A673 (cell line): ENCODE measurements around the gene BIRC6. TPM values are rescaled to one million over a fixed set of nuclear protein-coding genes. Genes with fewer than 3 reads are reported as not detected.
"Not testable (repeated sequence)": the region's sequence is repeated elsewhere in the genome, so short reads cannot be mapped to it uniquely, and the experiment has no call there.

ENCODE experiments used
- BruUV-seq: library from RNA; stranded (reverse); fragments of 400-500 nt; replicated peaks from 2 replicates; lab custom pipeline; 2021; lab: Mats Ljungman, UMichigan
- CTCF ChIA-PET: fragments of 300-600 bp; sonication (Branson Sonifier 250); formaldehyde crosslinking; loops from one replicate; lab custom pipeline; 2022; ENCODE audit warnings: antibody characterized with exemption; lab: Charles Lee
- POLR2A ChIA-PET: fragments of 300-600 bp; sonication (Branson Sonifier 250); formaldehyde crosslinking; loops from one replicate; lab custom pipeline; 2022; ENCODE audit warnings: antibody characterized with exemption; ENCODE audit not compliant: low non-redundant PET; lab: Charles Lee
- DNase-seq: peaks from one replicate; pipeline ENCODE4 v3.0.0-alpha.2; 2015; ENCODE audit warnings: low spot score
- H3K27ac ChIP-seq: fragments of 200-600 bp; sonication (generic); 2 replicates; pipeline ENCODE4 v1.5.1; 2016; ENCODE audit warnings: mixed run types, low read depth, mild to moderate bottlenecking, mixed read lengths, antibody characterized with exemption, low read length; ENCODE audit not compliant: poor library complexity, severe bottlenecking
- H3K27me3 ChIP-seq: fragments of 200-600 bp; sonication (generic); replicated peaks from 2 replicates; pipeline ENCODE4 v1.6.1; 2017; ENCODE audit warnings: mixed run types, low read depth, mild to moderate bottlenecking, mixed read lengths, antibody characterized with exemption, low read length; ENCODE audit not compliant: insufficient read depth, poor library complexity
- H3K36me3 ChIP-seq: fragments of 200-600 bp; sonication (generic); 2 replicates; pipeline ENCODE4 v1.6.1; 2016; ENCODE audit warnings: mixed run types, mild to moderate bottlenecking, mixed read lengths, antibody characterized with exemption, low read length; ENCODE audit not compliant: insufficient read depth, poor library complexity, severe bottlenecking
- H3K4me1 ChIP-seq: fragments of 200-600 bp; sonication (generic); 2 replicates; pipeline ENCODE4 v1.6.1; 2017; ENCODE audit warnings: mixed run types, mild to moderate bottlenecking, mixed read lengths, antibody characterized with exemption, low read length; ENCODE audit not compliant: insufficient read depth, poor library complexity, severe bottlenecking
- H3K4me3 ChIP-seq: fragments of 200-600 bp; sonication (generic); 2 replicates; pipeline ENCODE4 v1.5.1; 2016; ENCODE audit warnings: low read depth, mixed run types, mild to moderate bottlenecking, mixed read lengths, low read length; ENCODE audit not compliant: poor library complexity, severe bottlenecking
- H3K9me3 ChIP-seq: fragments of 200-600 bp; sonication (generic); 2 replicates; pipeline ENCODE4 v1.6.1; 2016; ENCODE audit warnings: mixed run types, low read depth, mild to moderate bottlenecking, mixed read lengths, antibody characterized with exemption, low read length; ENCODE audit not compliant: poor library complexity, severe bottlenecking
- CTCF ChIP-seq: fragments of 300-800, 200-600 bp; sonication (generic); conservative IDR thresholded peaks from 2 replicates; pipeline ENCODE4 v1.5.1; 2017; ENCODE audit warnings: low read depth, mild to moderate bottlenecking, antibody characterized with exemption, low read length, moderate library complexity, mixed read lengths
- EZH2 ChIP-seq: fragments of 200-600 bp; sonication (generic); IDR thresholded peaks from 2 replicates; pipeline ENCODE4 v1.6.1; 2017; ENCODE audit warnings: borderline replicate concordance, low read depth, mild to moderate bottlenecking, mixed read lengths, antibody characterized with exemption, low read length; ENCODE audit not compliant: poor library complexity, severe bottlenecking
- intact Hi-C: fragments of 100-400 bp; cut with micrococcal nuclease; formaldehyde crosslinking; loops from one replicate; pipeline ENCODE4 v1.10.0; 2022; ENCODE audit not compliant: unreplicated experiment
- total RNA-seq: library from RNA; stranded (reverse); gene quantifications from 2 replicates; pipeline ENCODE4 v1.2.3, GENCODE V29; 2021

Gene BIRC6
- total RNA-seq, 1 experiment from 2014 or later = 75.9 TPM

- Histone ChIP-seq H3K36me3 (no peaks in the 10 kb centered on the region), H3K27me3 (no peaks in the 10 kb centered on the region), H3K4me3 (no peak overlapping the region), H3K9me3 (no peaks in the 10 kb centered on the region), H3K27ac (no peak overlapping the region), H3K4me1 (no peaks in the 10 kb centered on the region)
- ChIA-PET POLR2A (no interaction called here), CTCF (no interaction called here)
- DNase-seq = no peak
- BruUV-seq = no TSS peak
- TF ChIP-seq CTCF (no peak), EZH2 (no peak)
- intact Hi-C loops = no loop called here
Observed at GRCh38 chr2:32369222-32369621, 12.4 kb downstream of the BIRC6 start.

- H3K27ac ChIP-seq, BruUV-seq, H3K36me3 ChIP-seq, POLR2A ChIA-PET, H3K9me3 ChIP-seq, CTCF ChIA-PET, H3K4me1 ChIP-seq, intact Hi-C loops, H3K27me3 ChIP-seq, H3K4me3 ChIP-seq, DNase-seq: not testable (repeated sequence)
Observed at GRCh38 chr2:32370942-32371341, 14.1 kb downstream of the BIRC6 start.

GRCh38 chr2:32372519-32373182, 15.8 kb downstream of the BIRC6 start:
- CTCF ChIA-PET = no interaction called here
- Histone ChIP-seq H3K9me3 (no peaks in the 10 kb centered on the region), H3K27me3 (no peaks in the 10 kb centered on the region), H3K4me1 (no peaks in the 10 kb centered on the region), H3K36me3 (no peaks in the 10 kb centered on the region), H3K4me3 (no peak overlapping the region), H3K27ac (no peak overlapping the region)
- POLR2A ChIA-PET = no interaction called here
- intact Hi-C loops = no loop called here
- TF ChIP-seq CTCF = no peak
- no peak for TF ChIP-seq EZH2
- no peak for DNase-seq
- no TSS peak for BruUV-seq

- Histone ChIP-seq H3K27me3 (no peaks in the 10 kb centered on the region), H3K4me3 (no peak overlapping the region), H3K36me3 (no peaks in the 10 kb centered on the region), H3K4me1 (no peaks in the 10 kb centered on the region), H3K27ac (no peak overlapping the region), H3K9me3 (no peaks in the 10 kb centered on the region)
- BruUV-seq = no TSS peak
- ChIA-PET CTCF (no interaction called here), POLR2A (no interaction called here)
- intact Hi-C loops = no loop called here
- TF ChIP-seq CTCF = no peak
- no peak for TF ChIP-seq EZH2
- no peak for DNase-seq
Observed at GRCh38 chr2:32375228-32375892, 18.5 kb downstream of the BIRC6 start.
